IPS-18a (cell line): ENCODE results near the gene HCRTR1.

Source experiments
- H3K27ac ChIP-seq: one replicate; pipeline ENCODE4 v1.5.1; 2013; ENCODE audit warnings: low read length
- H3K27me3 ChIP-seq: one replicate; pipeline ENCODE4 v1.6.1; 2013; ENCODE audit warnings: mild to moderate bottlenecking, low read length; ENCODE audit not compliant: control insufficient read depth, insufficient read depth
- H3K36me3 ChIP-seq: one replicate; pipeline ENCODE4 v1.6.1; 2013; ENCODE audit warnings: low read depth, low read length; ENCODE audit not compliant: control insufficient read depth
- H3K4me1 ChIP-seq: one replicate; pipeline ENCODE4 v1.6.1; 2013; ENCODE audit warnings: low read depth, low read length; ENCODE audit not compliant: control insufficient read depth
- H3K4me3 ChIP-seq: one replicate; pipeline ENCODE4 v1.5.1; 2013; ENCODE audit warnings: low read length
- H3K9ac ChIP-seq: one replicate; pipeline ENCODE4 v1.6.1; 2013; ENCODE audit warnings: mild to moderate bottlenecking, low read length, moderate library complexity
- H3K9me3 ChIP-seq: one replicate; pipeline ENCODE4 v1.6.1; 2013; ENCODE audit warnings: low read depth, low read length; ENCODE audit not compliant: control insufficient read depth

Gene HCRTR1

DNA sequence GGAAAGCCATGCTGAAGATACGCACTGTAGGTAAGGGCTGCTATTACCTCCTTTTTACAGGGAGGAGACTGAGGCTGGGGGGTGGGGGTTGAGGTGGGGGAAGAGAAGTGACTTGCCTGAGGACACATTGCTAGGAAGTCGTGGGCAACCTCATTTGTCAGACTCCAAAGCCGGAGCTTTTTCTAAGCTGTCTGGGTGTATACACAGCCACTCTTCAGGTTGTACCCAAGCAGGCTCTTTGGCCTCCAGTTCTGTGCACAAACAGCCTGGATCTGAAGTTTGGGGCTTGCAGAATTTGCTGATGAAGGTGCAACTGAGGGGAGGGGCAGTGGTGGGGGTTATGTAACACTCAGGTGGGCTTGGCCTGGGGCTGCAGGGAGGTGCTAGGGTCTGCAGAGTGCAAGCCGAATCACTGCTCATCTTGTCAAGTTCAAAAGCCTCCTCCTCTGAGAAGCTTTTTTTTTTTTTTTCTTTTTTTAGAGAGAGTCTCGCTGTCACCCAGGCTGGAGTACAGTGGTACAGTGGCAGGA lies 24.3 kb upstream of the HCRTR1 start:
- peaks cover 3% of the 10 kb centered on the region for H3K4me1 ChIP-seq

DNA sequence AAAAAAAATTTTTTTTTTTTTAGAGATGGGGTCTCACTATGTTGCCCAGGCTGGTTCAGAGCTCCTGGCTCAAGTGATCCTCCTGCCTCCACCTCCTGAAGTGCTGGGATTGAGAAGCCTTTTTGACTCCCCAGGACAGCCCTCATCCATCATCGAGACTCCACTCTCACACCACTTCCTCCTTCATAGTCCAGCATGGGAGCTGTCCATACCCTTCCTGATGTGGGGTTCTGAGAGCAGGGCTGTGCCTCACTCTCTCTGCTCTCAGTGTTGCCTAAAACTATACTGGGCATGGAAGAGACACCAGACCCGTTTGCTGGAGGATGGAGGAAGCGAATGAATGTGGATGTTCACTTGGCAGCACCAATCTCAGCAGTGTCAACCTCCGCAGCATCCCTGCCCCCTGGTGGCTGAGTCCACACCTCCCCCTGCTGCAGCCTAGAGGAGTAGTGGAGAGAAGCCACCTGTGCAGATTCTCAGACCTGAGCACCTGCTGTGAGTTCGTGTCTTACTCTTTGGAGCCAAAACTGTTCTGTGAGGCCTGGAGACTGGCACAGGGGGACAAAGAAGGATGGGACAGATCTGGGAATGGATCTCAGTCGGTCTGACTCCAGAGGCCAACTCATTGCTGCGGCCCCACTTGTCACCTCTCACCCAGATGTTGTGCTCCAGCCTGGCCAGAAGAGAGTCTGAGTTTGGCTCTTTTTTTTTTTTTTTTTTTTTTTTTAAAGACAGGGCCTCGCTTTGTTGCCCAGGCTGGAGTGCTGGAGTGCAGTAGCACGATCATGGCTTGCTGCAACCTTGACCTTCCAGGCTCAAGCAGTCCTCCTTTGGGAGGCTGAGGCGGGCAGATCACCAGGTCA lies 23.5 kb upstream of the HCRTR1 start:
- Histone ChIP-seq H3K27me3 (peaks cover 11% of the 10 kb centered on the region), H3K27ac (no peak overlapping the region), H3K4me3 (no peak overlapping the region), H3K9me3 (no peaks in the 10 kb centered on the region), H3K9ac (no peak overlapping the region), H3K36me3 (no peaks in the 10 kb centered on the region), H3K4me1 (no peaks in the 10 kb centered on the region)

More for the DNA sequence above, 24.3 kb upstream of the HCRTR1 start:
- Histone ChIP-seq H3K9me3 (no peaks in the 10 kb centered on the region), H3K36me3 (no peaks in the 10 kb centered on the region), H3K27ac (no peak overlapping the region), H3K4me3 (no peak overlapping the region), H3K27me3 (peaks cover 16% of the 10 kb centered on the region), H3K9ac (no peak overlapping the region)

DNA sequence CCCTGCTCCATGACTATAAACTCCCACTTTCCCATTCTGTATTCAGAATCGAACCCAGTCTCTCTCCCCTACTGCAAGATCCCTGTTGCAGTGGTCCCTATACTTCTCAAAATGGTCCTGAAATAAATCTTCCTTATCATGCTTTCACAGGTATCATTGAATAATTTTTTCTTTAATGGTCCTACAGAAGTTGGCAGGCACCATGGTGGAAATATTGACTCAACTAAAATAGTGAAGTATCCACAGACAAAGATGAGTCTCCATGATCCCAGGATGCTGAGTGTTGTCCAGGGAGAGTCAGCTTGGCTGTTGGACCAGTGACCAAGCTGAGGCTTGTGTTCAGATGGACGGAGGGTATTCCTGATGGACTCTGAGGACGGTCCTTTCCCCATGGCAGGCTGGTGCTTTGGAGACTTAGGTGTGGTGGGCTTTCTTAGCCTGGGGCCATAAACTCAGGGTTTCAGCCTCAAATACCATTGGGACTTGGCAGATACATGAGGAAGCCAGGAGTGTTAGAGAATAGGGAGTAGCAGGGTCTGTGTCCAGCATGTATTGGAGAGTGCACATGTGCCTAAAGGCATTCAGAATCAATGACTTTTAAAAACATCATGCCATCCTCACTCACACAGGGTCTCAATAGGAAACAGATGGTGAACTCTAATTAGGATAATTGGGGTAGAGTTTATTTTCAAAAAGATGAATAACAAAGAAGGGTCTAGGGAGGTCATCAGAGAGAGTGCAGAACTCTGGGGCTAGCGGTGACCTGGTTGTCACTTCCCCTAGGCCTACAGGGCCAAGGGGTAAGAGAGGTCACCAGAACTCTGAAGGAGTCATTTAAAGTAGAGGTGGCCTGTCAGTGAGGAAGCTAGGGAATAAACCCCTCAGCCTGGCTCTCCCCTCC lies 21.4 kb upstream of the HCRTR1 start:
- Histone ChIP-seq H3K9ac (no peak overlapping the region), H3K36me3 (no peaks in the 10 kb centered on the region), H3K27ac (no peak overlapping the region), H3K4me3 (no peak overlapping the region), H3K4me1 (no peaks in the 10 kb centered on the region), H3K9me3 (no peaks in the 10 kb centered on the region), H3K27me3 (no peaks in the 10 kb centered on the region)

DNA sequence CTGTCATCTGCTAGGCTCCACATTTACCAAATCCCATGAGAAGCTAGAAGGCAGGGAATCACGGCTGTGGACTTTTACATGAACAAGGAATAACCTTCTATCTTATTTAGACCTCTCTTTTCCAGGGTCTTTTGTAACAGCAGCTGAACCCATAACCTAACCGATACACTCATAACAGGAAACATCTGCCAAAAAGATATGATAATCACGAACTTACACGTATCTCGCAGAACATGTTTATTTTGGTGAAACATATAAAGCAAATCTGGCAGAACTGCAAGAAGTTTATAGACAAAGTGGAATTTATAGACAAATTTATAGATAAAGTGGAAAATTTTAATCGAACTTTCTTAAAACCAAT lies 20.8 kb upstream of the HCRTR1 start:
- no peak overlapping the region for H3K27ac ChIP-seq
- H3K4me3 ChIP-seq, result no peak overlapping the region
- no peaks in the 10 kb centered on the region for H3K27me3 ChIP-seq
- H3K9ac ChIP-seq, result no peak overlapping the region
- no peaks in the 10 kb centered on the region for H3K36me3 ChIP-seq
- H3K9me3 ChIP-seq, result no peaks in the 10 kb centered on the region
- no peaks in the 10 kb centered on the region for H3K4me1 ChIP-seq

- Histone ChIP-seq H3K9ac (no peak overlapping the region), H3K4me3 (no peak overlapping the region), H3K36me3 (no peaks in the 10 kb centered on the region), H3K27ac (no peak overlapping the region), H3K4me1 (no peaks in the 10 kb centered on the region), H3K27me3 (no peaks in the 10 kb centered on the region), H3K9me3 (no peaks in the 10 kb centered on the region)
Measured at GRCh38 chr1:31598980-31599379, 18.5 kb upstream of the HCRTR1 start.

- no peak overlapping the region for H3K9ac ChIP-seq
- H3K4me3 ChIP-seq, result no peak overlapping the region
- no peaks in the 10 kb centered on the region for H3K9me3 ChIP-seq
- no peaks in the 10 kb centered on the region for H3K27me3 ChIP-seq
- no peaks in the 10 kb centered on the region for H3K36me3 ChIP-seq
- no peaks in the 10 kb centered on the region for H3K4me1 ChIP-seq
- no peak overlapping the region for H3K27ac ChIP-seq
Measured at GRCh38 chr1:31600641-31601040, 16.8 kb upstream of the HCRTR1 start.

DNA sequence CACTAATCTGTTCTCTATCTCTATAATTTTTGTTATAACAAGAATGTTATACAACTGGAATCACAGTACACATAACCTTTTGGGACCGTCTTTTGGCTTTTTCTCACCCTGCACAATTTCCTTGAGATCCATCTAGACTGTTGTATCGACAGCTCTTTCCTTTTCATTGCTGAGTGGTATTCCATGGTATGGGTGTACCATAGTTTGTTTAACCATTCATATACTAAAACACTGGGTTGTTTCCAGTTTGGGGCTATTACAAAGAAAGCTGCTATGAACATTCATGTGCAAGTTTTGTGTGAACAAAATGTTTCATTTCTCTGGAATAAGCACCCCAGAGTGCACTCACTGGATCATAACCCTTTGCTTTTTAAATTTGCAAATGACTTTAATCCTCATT lies 15.4 kb upstream of the HCRTR1 start:
- no peaks in the 10 kb centered on the region for H3K36me3 ChIP-seq
- H3K9ac ChIP-seq, result no peak overlapping the region
- no peaks in the 10 kb centered on the region for H3K27me3 ChIP-seq
- H3K4me1 ChIP-seq, result no peaks in the 10 kb centered on the region
- H3K4me3 ChIP-seq, result no peak overlapping the region
- no peak overlapping the region for H3K27ac ChIP-seq
- no peaks in the 10 kb centered on the region for H3K9me3 ChIP-seq

DNA sequence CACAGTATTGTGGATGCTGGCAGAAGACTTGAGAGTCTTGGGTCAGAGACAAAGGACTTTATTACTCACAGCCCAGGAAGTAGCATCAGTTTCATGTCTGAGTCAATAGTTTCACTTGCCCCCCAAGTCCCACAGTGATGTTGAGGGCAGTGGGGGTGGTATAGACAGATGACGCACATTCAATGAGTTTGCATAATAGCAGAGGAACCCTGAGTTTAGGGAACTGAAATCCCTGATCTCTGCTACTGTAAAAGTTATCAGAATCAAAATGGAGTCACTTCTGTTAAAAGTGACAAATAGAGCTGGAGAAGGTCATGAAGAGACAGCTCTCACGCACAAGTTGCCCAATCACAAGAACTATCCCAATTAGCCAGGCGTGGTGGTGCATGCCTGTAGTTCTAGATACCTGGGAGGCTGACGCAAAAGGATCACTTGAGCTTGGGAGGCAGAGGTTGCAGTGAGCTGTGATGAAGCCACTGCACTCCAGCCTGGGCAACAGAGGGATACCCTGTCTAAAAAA lies 11.5 kb upstream of the HCRTR1 start:
- Histone ChIP-seq H3K4me3 (no peak overlapping the region), H3K9ac (no peak overlapping the region), H3K27ac (no peak overlapping the region), H3K4me1 (no peaks in the 10 kb centered on the region), H3K9me3 (no peaks in the 10 kb centered on the region), H3K27me3 (no peaks in the 10 kb centered on the region), H3K36me3 (no peaks in the 10 kb centered on the region)

- no peaks in the 10 kb centered on the region for H3K4me1 ChIP-seq
- no peaks in the 10 kb centered on the region for H3K9me3 ChIP-seq
- H3K27me3 ChIP-seq, result no peaks in the 10 kb centered on the region
- H3K36me3 ChIP-seq, result no peaks in the 10 kb centered on the region
- H3K4me3 ChIP-seq, result no peak overlapping the region
- no peak overlapping the region for H3K27ac ChIP-seq
- H3K9ac ChIP-seq, result no peak overlapping the region
Measured at GRCh38 chr1:31607360-31607759, 10.1 kb upstream of the HCRTR1 start.

DNA sequence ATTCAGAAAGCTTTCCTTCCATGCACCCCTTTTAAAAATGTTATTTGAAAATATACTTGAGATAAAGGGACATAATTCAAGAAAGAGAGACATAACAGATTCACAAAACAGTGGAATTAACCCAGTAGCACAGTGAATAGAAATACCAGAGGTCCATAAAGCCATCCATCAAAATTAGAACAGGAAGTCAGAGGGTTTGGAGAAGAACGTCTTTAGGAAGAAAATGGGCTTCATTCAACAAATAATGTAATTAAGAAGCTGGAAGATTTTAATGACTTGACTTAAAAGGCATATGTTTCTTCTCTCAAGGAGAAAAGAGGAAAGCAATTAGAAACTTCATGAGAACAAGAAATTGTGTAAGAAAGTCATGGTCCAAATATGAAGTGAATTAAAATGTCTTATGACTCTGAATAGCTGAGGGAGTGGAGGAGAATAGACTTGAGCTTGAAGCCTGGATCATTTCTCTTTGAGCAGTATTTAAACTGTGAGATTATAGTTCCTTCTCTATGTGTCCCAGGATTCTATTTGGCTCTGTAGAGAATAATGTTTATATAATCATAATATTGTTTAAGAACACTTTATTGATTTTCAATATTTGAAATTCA lies 7.9 kb upstream of the HCRTR1 start:
- Histone ChIP-seq H3K4me1 (no peaks in the 10 kb centered on the region), H3K27me3 (no peaks in the 10 kb centered on the region), H3K4me3 (no peak overlapping the region), H3K36me3 (no peaks in the 10 kb centered on the region), H3K27ac (no peak overlapping the region), H3K9ac (no peak overlapping the region), H3K9me3 (no peaks in the 10 kb centered on the region)

- Histone ChIP-seq H3K27me3 (peaks cover 28% of the 10 kb centered on the region), H3K9ac (no peak overlapping the region), H3K36me3 (no peaks in the 10 kb centered on the region), H3K4me3 (no peak overlapping the region), H3K4me1 (no peaks in the 10 kb centered on the region), H3K9me3 (no peaks in the 10 kb centered on the region), H3K27ac (no peak overlapping the region)
Measured at GRCh38 chr1:31614414-31615005, 3.0 kb upstream of the HCRTR1 start.
